MM.1S (cell line): ENCODE measurements around the gene GPRIN3.

Source experiments
- DNase-seq: peaks from one replicate; pipeline ENCODE4 v3.0.0-alpha.2; 2015
- H2AFZ ChIP-seq: fragments of 300-600 bp; sonication (generic); 2 replicates; pipeline ENCODE4 v1.6.0; 2016; ENCODE audit warnings: antibody characterized with exemption, low read length
- H3F3A ChIP-seq: fragments of 300-600 bp; sonication (generic); 2 replicates; pipeline ENCODE4 v1.6.1; 2016; ENCODE audit warnings: mild to moderate bottlenecking, antibody characterized with exemption, low read length, moderate library complexity, mixed read lengths; ENCODE audit not compliant: insufficient read depth
- H3K27ac ChIP-seq: fragments of 300-600 bp; sonication (generic); 2 replicates; pipeline ENCODE4 v1.5.1; 2016; ENCODE audit warnings: mild to moderate bottlenecking, low read length
- H3K27me3 ChIP-seq: fragments of 300-600 bp; sonication (generic); replicated peaks from 2 replicates; pipeline ENCODE4 v1.6.0; 2016; ENCODE audit warnings: low read length; ENCODE audit not compliant: insufficient read depth
- H3K36me3 ChIP-seq: fragments of 300-600 bp; sonication (generic); replicated peaks from 2 replicates; pipeline ENCODE4 v1.6.1; 2016; ENCODE audit warnings: mild to moderate bottlenecking, low read length, mixed read lengths; ENCODE audit not compliant: insufficient read depth
- H3K4me1 ChIP-seq: fragments of 300-600 bp; sonication (generic); 2 replicates; pipeline ENCODE4 v1.6.1; 2016; ENCODE audit warnings: low read length, mixed read lengths
- H3K4me2 ChIP-seq: fragments of 300-600 bp; sonication (generic); 2 replicates; pipeline ENCODE4 v1.6.0; 2016; ENCODE audit warnings: low read depth, low read length
- H3K4me3 ChIP-seq: fragments of 300-600 bp; sonication (generic); 2 replicates; pipeline ENCODE4 v1.5.1; 2016; ENCODE audit warnings: low read length, mixed read lengths
- H3K79me2 ChIP-seq: fragments of 300-600 bp; sonication (generic); 2 replicates; pipeline ENCODE4 v1.6.1; 2016; ENCODE audit warnings: mixed run types, low read length, mixed read lengths
- H3K9ac ChIP-seq: fragments of 300-600 bp; sonication (generic); 2 replicates; pipeline ENCODE4 v1.6.1; 2016; ENCODE audit warnings: low read length, mixed read lengths
- H3K9me2 ChIP-seq: fragments of 300-600 bp; sonication (generic); replicated peaks from 2 replicates; pipeline ENCODE4 v1.6.1; 2016; ENCODE audit warnings: mild to moderate bottlenecking, low read length, mixed read lengths; ENCODE audit not compliant: insufficient read depth
- H3K9me3 ChIP-seq: fragments of 300-600 bp; sonication (generic); replicated peaks from 2 replicates; pipeline ENCODE4 v1.6.1; 2016; ENCODE audit warnings: mild to moderate bottlenecking, low read length, mixed read lengths; ENCODE audit not compliant: insufficient read depth
- H4K20me1 ChIP-seq: fragments of 300-600 bp; sonication (generic); 2 replicates; pipeline ENCODE4 v1.6.1; 2016; ENCODE audit warnings: mild to moderate bottlenecking, low read length, moderate library complexity, mixed read lengths; ENCODE audit not compliant: insufficient read depth
- EZH2 ChIP-seq: fragments of 300-600 bp; sonication (generic); optimal IDR thresholded peaks from 2 replicates; pipeline ENCODE3; 2017; ENCODE audit warnings: low read depth, mild to moderate bottlenecking, antibody characterized with exemption, low read length, mixed read lengths
- EZH2phosphoT487 ChIP-seq: fragments of 300-600 bp; sonication (generic); IDR thresholded peaks from 2 replicates; pipeline ENCODE4 v1.6.1; 2018; ENCODE audit warnings: antibody characterized with exemption, low read length
- TF ChIP-seq, protein P1 (sequence below): fragments of 300-600 bp; sonication (generic); IDR thresholded peaks from 2 replicates; pipeline ENCODE4 v1.5.1; 2016; ENCODE audit warnings: antibody characterized with exemption, low read length, mixed read lengths

The GPRIN3 gene

GRCh38 chr4:89294573-89295269 is 12.9 kb downstream of the GPRIN3 start:
- no peaks in the 10 kb centered on the region for H3K9me2 ChIP-seq
- no peaks in the 10 kb centered on the region for H3K36me3 ChIP-seq
- no peak for TF ChIP-seq EZH2phosphoT487
- TF ChIP-seq EZH2, result no peak
- TF ChIP-seq, protein P1, sequence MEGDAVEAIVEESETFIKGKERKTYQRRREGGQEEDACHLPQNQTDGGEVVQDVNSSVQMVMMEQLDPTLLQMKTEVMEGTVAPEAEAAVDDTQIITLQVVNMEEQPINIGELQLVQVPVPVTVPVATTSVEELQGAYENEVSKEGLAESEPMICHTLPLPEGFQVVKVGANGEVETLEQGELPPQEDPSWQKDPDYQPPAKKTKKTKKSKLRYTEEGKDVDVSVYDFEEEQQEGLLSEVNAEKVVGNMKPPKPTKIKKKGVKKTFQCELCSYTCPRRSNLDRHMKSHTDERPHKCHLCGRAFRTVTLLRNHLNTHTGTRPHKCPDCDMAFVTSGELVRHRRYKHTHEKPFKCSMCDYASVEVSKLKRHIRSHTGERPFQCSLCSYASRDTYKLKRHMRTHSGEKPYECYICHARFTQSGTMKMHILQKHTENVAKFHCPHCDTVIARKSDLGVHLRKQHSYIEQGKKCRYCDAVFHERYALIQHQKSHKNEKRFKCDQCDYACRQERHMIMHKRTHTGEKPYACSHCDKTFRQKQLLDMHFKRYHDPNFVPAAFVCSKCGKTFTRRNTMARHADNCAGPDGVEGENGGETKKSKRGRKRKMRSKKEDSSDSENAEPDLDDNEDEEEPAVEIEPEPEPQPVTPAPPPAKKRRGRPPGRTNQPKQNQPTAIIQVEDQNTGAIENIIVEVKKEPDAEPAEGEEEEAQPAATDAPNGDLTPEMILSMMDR, result no peak
- H4K20me1 ChIP-seq, result no peaks in the 10 kb centered on the region
- H2AFZ ChIP-seq, result no peak overlapping the region
- peak overlapping the region; percentile 96 for H3K9ac ChIP-seq
- H3K4me1 ChIP-seq, result peaks cover 74% of the 10 kb centered on the region
- H3F3A ChIP-seq, result peaks cover 98% of the 10 kb centered on the region
- H3K9me3 ChIP-seq, result no peaks in the 10 kb centered on the region
- peak overlapping the region; percentile 65 for H3K4me3 ChIP-seq
- H3K79me2 ChIP-seq, result peaks cover 98% of the 10 kb centered on the region
- H3K27ac ChIP-seq, result peak overlapping the region; percentile 100
- peak; percentile 93 for DNase-seq
- no peaks in the 10 kb centered on the region for H3K27me3 ChIP-seq
- H3K4me2 ChIP-seq, result peak overlapping the region; percentile 89

GRCh38 chr4:89293299-89293698 is 14.3 kb downstream of the GPRIN3 start:
- peaks cover 98% of the 10 kb centered on the region for H3F3A ChIP-seq
- no peaks in the 10 kb centered on the region for H3K27me3 ChIP-seq
- peak overlapping the region; percentile 38 for H3K4me3 ChIP-seq
- H4K20me1 ChIP-seq, result no peaks in the 10 kb centered on the region
- H3K36me3 ChIP-seq, result no peaks in the 10 kb centered on the region
- H3K4me2 ChIP-seq, result peak overlapping the region; percentile 89
- H2AFZ ChIP-seq, result no peak overlapping the region
- peaks cover 85% of the 10 kb centered on the region for H3K4me1 ChIP-seq
- H3K27ac ChIP-seq, result peak overlapping the region; percentile 100
- H3K79me2 ChIP-seq, result peaks cover 99% of the 10 kb centered on the region
- H3K9ac ChIP-seq, result peak overlapping the region; percentile 96
- TF ChIP-seq EZH2 (no peak), EZH2phosphoT487 (no peak)
- TF ChIP-seq, protein P1, result no peak
- peak; percentile 62 for DNase-seq
- H3K9me3 ChIP-seq, result no peaks in the 10 kb centered on the region
- H3K9me2 ChIP-seq, result no peaks in the 10 kb centered on the region

DNA sequence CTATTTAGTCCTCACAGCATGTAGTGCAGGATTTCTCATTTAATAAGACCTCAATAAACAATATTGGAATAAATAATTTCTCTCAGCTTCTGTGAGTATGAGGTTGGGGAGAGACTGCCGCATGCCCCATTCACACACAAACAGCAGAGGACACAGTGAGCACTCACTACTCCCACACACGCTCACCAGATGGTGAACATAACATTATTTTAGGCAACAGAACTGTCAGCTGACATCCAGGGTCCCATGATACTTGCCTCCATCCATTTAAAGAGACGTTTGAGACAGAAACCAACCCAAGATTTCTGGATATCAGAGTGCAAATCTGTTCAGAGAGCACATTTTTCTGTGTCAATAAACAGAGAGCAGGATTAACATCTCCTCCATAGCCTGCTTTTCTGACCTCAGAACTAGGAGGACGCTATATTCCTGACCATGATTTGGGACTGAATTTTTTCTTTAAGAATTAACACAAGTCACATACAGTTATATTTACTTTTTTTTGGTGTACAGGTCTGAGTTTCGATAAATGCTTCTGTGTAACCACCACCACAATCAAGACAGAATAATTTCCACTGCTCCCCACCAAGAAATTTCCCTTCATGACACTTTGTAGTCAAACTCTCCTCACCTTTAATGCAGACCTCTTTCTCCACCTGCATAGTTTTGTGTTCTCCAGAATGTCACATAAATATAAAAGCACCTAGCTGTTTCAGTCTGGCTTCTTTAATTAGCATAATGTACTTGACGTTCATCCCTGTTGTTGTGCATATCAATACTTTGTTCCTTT is 16.7 kb downstream of the GPRIN3 start:
- Histone ChIP-seq H2AFZ (no peak overlapping the region), H3K9me2 (no peaks in the 10 kb centered on the region), H3K4me2 (peak overlapping the region; percentile 89), H3K9me3 (no peaks in the 10 kb centered on the region), H3K36me3 (no peaks in the 10 kb centered on the region), H4K20me1 (peaks cover 7% of the 10 kb centered on the region; the same call in 1 of the 2 replicates), H3K4me3 (peak overlapping the region; percentile 42), H3K79me2 (peaks cover 99% of the 10 kb centered on the region), H3K9ac (peak overlapping the region; percentile 96), H3K4me1 (peaks cover 87% of the 10 kb centered on the region), H3K27me3 (no peaks in the 10 kb centered on the region), H3K27ac (peak overlapping the region; percentile 100), H3F3A (peaks cover 88% of the 10 kb centered on the region)
- peak; percentile 84 for DNase-seq
- TF ChIP-seq EZH2, result no peak
- TF ChIP-seq, protein P1, result peak; percentile 35
